Mammary epithelial cell (primary cell): ENCODE results near the gene SLC38A2.

Experiments used
- EZH2 ChIP-seq: IDR thresholded peaks from 2 replicates; pipeline ENCODE4 v1.6.1; 2012; ENCODE audit warnings: low read length, inconsistent platforms, borderline replicate concordance
- TF ChIP-seq, protein P1 (sequence below), 2 donors: IDR thresholded peaks in 1 of 2; conservative IDR thresholded peaks in 1 of 2; 2 replicates each; pipeline ENCODE4 v1.5.1; 2011 to 2012; ENCODE audit warnings: inconsistent platforms in 2 of 2, low read length in 2 of 2, mild to moderate bottlenecking in 2 of 2, control low read depth in 1 of 2, low read depth in 1 of 2; ENCODE audit not compliant: insufficient read depth in 1 of 2; ENCODE audit errors: extremely low read depth in 1 of 2

DNA sequence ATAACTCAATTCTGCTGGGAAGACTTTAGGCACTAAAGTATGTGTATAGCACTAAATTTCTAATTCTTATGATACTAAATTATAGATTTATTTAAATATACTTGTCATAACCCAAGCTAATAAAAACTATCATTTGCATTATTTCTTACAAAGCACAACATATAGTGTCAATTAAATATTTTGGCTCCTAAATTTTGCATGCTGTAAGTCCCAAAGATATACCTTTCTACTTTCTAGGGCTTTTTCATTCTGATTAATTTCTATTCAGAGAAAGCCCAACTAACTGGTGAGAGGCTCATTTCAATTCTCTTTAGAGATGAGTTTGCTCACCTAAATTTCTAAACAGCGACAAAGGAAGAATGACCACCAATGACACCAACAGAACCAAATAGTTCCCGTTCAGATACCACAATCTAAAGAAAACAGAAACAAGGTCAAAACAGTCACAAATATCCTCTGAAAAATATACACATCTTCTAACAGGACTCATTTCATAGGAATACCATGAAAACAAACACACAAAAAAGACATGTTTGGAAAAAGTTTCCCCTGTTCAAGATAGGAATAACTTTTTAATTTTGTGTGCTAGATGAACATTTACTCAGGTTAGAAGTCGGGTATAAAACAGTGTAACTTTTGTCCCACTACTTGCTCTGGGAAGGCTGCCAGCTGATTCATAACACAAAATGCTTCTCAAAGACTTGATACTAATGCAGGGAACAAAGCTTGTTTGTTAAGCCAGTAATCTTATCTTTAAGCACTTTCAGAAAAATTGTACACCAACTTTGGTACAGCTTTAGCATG, 7.6 kb downstream of the SLC38A2 start:
- TF ChIP-seq, protein P1, sequence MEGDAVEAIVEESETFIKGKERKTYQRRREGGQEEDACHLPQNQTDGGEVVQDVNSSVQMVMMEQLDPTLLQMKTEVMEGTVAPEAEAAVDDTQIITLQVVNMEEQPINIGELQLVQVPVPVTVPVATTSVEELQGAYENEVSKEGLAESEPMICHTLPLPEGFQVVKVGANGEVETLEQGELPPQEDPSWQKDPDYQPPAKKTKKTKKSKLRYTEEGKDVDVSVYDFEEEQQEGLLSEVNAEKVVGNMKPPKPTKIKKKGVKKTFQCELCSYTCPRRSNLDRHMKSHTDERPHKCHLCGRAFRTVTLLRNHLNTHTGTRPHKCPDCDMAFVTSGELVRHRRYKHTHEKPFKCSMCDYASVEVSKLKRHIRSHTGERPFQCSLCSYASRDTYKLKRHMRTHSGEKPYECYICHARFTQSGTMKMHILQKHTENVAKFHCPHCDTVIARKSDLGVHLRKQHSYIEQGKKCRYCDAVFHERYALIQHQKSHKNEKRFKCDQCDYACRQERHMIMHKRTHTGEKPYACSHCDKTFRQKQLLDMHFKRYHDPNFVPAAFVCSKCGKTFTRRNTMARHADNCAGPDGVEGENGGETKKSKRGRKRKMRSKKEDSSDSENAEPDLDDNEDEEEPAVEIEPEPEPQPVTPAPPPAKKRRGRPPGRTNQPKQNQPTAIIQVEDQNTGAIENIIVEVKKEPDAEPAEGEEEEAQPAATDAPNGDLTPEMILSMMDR (conservative IDR thresholded peaks at IDR 0.05 in 1 of 2, IDR thresholded peaks at IDR 0.05 in 1 of 2; ENCODE audit: extremely low read depth in 1 of 2, insufficient read depth in 1 of 2, low read depth in 1 of 2, low read length in 2 of 2) = no peak
- TF ChIP-seq EZH2 = no peak
